Right ventricle myocardium superior (tissue), 1 donor: ENCODE measurements around the gene NPRL2. TPM values are rescaled to one million over a fixed set of nuclear protein-coding genes. Genes with fewer than 3 reads are reported as not detected.

ENCODE experiments used
- ATAC-seq: fragments of 200-7000 bp; cut with Tn5 transposase; one replicate; pipeline ENCODE4 v1.9.1; 2020; ENCODE audit warnings: mild to moderate bottlenecking; ENCODE audit not compliant: poor library complexity
- DNase-seq: peaks from one replicate; pipeline ENCODE4 v3.0.0-alpha.2; 2020
- intact Hi-C: fragments of 100-400 bp; cut with DNase I; formaldehyde crosslinking; loops from one replicate; pipeline ENCODE4 v1.11.2; 2022
- total RNA-seq: library from RNA; stranded (reverse); fragmentation: NEBNext Ultra II Directional; extraction: Animal tissue kit (Norgen Biotek cat#: 25700); gene quantifications from one replicate; pipeline ENCODE4 v1.2.1, GENCODE V29; 2021
- donor health status: DM: no; HTN: yes; CAD: no; lungs with severe emphysema.

Gene NPRL2
- total RNA-seq, 1 donor from 2014 or later, result 14.8 TPM

GRCh38 chr3:50337175-50337861 lies 13.3 kb downstream of the NPRL2 start:
- ATAC-seq, result peak; percentile 87
- intact Hi-C loops, result no loop called here
- peak; percentile 100 for DNase-seq

GRCh38 chr3:50336452-50337174 lies 14.0 kb downstream of the NPRL2 start:
- ATAC-seq, result no peak
- no peak for DNase-seq
- intact Hi-C loops, result no loop called here

DNA sequence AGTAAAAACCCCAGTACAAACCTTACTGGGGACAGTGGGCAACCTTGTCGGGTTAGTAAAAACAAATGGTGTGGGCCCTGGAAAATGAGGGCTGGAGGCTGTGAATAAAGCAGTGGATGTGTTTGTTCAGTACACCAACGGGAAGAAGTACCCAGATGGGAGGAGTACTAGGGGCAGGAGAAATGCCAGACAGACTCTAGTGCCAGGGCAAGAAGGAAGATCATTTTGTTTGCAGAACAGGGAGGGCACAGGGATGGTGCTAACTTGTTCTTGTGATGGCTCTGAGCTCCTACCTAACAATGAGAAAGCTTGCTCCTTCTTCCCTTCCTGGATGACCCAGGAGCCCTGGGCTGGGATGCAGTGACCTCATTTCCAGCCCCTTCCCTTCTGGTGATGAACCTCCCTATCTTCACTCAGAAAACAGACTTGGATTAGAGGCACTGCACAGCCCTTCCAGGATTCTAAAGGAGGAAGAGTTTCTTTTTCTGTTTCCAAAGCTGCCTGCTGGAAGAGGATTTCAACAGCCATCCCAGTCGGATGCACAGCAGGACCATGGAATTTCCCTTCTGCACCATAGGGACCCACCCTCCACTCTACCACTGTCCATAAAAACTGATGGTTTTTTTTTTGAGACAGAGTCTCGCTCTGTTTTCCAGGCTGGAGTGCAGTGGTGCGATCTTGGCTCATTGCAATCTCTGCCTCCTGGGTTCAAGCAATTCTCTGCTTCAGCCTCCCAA lies 16.1 kb downstream of the NPRL2 start:
- ATAC-seq (no peak), DNase-seq (no peak)
- intact Hi-C loops, result no loop called here

DNA sequence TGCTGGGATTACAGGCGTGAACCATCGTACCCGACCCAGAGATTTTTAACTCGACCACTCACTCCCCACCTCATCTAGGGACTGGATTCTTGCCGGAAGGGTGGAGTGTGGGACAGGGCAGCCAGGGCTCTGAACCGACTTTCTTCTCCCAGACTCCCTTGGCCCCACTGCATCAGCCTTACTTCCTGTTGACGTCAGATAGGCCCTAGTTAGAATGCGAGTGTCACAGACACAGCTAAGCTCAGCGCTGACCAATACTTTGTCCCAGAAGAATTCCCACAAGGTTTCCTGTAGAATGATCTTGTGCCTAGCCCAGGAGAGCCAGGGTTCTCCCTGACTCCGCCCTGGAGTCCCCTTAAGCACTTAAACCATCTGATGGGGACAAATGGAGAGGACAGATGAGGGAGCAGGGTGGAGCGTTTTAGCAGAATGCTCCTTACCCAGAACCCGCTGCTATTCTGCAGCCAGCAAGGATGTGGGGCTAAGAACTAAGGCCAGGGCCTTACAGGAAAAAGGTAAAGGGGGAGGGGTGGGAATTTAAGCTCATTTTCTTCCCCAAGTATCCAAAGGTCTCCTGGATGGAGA lies 16.7 kb downstream of the NPRL2 start:
- DNase-seq (no peak), ATAC-seq (peak; percentile 5)
- intact Hi-C loops, result no loop called here

GRCh38 chr3:50331364-50331907 lies 19.1 kb downstream of the NPRL2 start:
- ATAC-seq, result no peak
- no peak for DNase-seq
- intact Hi-C loops, result no loop called here

DNA sequence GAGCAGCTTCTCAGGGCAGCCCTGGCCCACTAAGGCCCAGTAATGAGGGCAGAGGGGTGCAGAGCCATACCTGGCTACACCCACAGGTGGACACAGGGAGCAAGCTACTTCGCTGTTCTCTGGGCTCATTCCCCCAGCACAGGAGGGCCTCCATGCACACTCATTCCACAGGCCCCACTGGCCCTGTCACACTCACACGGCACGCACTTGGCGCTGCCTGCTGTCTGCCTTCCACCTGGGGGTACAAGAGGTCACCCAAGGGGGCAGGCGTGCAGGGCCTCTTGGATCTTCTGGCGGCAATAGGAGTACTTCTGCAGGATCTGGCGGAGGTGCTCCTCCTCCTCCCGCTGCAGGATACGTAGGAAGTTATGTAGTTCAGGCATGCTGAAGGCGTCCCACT lies 20.2 kb downstream of the NPRL2 start:
- no peak for DNase-seq
- intact Hi-C loops, result no loop called here
- ATAC-seq, result no peak

- intact Hi-C loops, result no loop called here
Measured at GRCh38 chr3:50327943-50328691, 22.5 kb downstream of the NPRL2 start, which contains the start of gene TUSC2. TUSC2 (minus strand) TSS chr3:50328223; CDS start chr3:50328099, 124 bp downstream.

GRCh38 chr3:50327129-50327528 lies 23.4 kb downstream of the NPRL2 start:
- no peak for DNase-seq
- ATAC-seq, result no peak
- intact Hi-C loops, result no loop called here

More at GRCh38 chr3:50327943-50328691, 22.5 kb downstream of the NPRL2 start, which contains the start of gene TUSC2:
- peak; percentile 91 for ATAC-seq
- peak; percentile 99 for DNase-seq

DNA sequence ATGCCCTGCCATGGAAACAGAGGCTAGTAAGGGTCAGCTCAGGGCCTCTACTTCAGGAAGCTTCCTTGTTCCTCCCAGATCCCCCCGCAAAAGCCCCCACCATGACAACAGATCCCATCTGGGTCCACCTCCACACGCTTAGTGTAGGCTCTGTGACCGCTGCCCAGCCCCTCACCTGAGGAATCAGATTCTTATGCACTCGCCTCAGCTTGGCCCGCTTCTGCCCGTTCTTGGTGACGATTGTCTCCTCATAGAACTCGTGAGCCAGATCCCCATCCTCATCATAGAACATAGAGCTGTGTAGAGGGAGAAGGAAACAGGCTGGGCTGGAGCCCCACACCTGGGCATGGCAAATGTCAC lies 24.4 kb downstream of the NPRL2 start:
- no peak for DNase-seq
- intact Hi-C loops, result no loop called here
- no peak for ATAC-seq

DNA sequence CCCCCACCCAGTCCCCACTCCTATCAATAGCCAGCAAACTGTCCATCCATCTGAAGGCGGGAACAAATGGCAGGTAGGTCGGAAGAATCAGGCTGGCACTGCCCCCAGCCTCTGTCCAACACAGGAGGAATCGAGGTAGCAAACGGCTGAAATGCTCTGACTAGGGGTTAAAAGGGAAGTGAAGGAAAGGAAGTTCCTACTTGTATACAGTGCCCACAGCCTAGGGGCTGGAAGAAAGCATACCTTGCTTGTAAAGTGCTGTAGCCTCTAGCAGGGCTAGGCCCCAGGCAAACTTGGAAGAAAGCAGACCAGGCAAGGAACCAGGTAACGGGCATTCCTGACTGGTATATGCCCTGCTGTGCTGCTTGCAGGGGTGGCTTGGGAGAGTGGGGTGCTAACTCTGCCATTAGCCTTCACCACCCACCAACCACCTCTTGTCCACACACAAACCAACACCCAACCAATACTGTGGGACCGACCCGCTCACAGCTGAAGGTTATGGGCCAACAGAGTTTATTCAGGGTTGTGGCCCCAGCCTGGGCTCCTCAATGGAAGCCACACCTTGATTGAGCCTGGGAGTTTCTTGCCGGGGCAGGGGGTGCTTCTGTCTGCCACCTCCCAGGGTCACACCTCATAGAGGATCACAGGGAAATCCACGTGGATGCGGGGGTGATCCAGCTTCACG lies 24.9 kb downstream of the NPRL2 start:
- DNase-seq (no peak), ATAC-seq (no peak)
- intact Hi-C loops, result no loop called here

DNA sequence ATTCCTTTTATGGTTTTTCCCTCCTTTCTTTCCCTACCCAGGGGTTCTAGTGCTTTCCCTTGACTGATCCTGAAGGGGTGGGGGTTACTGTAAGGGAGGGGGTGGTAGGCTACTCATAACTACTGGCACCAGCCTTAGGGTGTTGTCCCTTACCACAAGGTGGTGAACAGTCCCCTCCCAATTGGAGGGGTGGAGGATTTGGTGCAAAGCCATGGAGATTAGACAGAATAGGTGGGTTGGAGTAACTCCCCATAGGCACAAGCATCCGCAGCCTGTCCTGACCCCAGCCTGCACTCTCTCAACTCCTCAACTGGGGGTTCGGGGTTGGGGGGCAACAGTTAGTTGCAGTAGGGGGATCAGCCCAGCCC lies 25.5 kb downstream of the NPRL2 start:
- ATAC-seq (no peak), DNase-seq (no peak)
- intact Hi-C loops, result no loop called here

- DNase-seq (peak; percentile 88), ATAC-seq (peak; percentile 14)
- intact Hi-C loops, result loop anchor here (5.0 kb wide), 1 partner anchor 52 kb away; no protein-coding TSS in a partner anchor
Measured at GRCh38 chr3:50324351-50325112, 26.0 kb downstream of the NPRL2 start.

GRCh38 chr3:50323614-50324199 lies 26.9 kb downstream of the NPRL2 start:
- ATAC-seq, result peak; percentile 1
- intact Hi-C loops, result loop anchor here (5.0 kb wide), 1 partner anchor 51 kb away; no protein-coding TSS in a partner anchor

DNA sequence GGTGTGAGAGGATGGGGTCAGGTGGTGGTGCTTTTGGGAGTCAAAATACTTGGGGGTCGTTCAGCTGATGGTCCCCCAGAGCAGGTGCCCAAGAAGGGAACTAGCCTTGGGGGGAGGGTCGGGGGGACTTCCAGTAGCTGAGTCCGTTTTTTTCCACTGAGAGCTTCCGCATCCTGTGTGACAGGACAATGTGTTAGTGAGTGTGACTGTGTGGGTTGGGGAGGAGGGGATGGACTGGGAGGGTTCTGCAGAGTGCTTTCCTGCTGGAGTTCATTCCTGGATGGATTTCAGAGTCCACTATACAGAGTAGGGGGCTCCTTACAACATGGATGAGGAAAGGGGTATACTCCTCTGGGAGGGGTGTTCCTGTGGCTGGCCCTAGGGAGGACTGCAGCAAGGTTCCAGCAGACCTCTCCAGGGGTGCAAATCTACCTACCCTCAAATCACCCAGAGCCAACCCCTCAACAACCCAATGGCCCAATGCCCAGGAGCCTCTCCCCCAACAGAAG lies 27.4 kb downstream of the NPRL2 start:
- DNase-seq (no peak), ATAC-seq (no peak)
- intact Hi-C loops, result loop anchor here (5.0 kb wide), 1 partner anchor 51 kb away; no protein-coding TSS in a partner anchor

More at GRCh38 chr3:50323614-50324199, 26.9 kb downstream of the NPRL2 start:
- peak; percentile 77 for DNase-seq

DNA sequence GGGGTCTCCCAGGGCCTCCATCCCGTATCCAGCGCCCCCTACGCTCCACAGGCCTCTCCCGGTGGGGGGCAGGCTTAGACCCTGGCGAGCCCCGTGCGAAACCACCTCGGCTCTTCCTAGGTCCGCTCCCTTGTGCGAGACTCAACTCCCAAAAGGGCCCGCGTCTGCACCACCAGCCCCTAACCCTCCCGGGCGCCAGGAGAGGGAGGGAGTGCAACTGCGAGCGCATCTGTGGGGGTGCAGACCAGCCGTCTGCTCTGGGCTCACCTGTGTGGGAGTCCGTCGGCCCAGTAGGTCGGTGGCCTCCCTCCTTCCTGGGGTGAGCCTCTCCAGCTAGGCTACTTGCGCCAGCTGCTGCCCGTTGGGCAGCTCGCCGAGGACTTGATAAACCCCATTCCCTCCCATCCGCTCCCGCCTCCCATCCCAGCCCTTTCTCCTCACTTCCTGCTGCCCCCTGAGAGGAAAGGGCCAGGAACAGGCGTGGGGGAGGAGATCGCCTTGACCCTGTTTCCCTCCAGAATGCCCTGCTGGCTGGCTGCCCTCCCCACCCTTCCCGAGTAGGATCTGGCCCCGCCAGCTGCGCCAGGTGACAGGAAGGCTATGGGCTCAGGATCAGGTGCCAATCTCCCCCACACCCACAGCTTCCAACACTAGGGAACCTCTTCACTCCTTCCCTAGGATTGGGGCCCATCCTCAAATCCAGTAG lies 28.0 kb downstream of the NPRL2 start, which contains the start of gene HYAL2:
Gene HYAL2 (minus strand): TSS at position 360 of the 706 bp plus-strand sequence. CDS start 2,256 bp downstream, outside the sequence.
- intact Hi-C loops, result loop anchor here (5.0 kb wide), 1 partner anchor 50 kb away; no protein-coding TSS in a partner anchor
- ATAC-seq, result no peak
- peak; percentile 84 for DNase-seq

GRCh38 chr3:50322115-50322385 lies 28.5 kb downstream of the NPRL2 start:
- DNase-seq, result no peak
- no peak for ATAC-seq
- intact Hi-C loops, result loop anchor here (5.0 kb wide), 1 partner anchor 50 kb away; no protein-coding TSS in a partner anchor
